ENCODE data around the gene BMP10. TPM values are rescaled to one million over a fixed set of nuclear protein-coding genes. Genes with fewer than 3 reads are reported as not detected.
A peak's percentile ranks its signal among the peaks of the same experiment; 100 is the strongest.

The BMP10 gene
- total RNA-seq, 2 experiments from 2014 or later, result not detected

GRCh38 chr2:68835621-68836020 is 35.6 kb downstream of the BMP10 start:
- DNase-seq (ENCODE audit: low spot score), result peak; percentile 76
- TF ChIP-seq EZH2phosphoT487 (IDR thresholded peaks at IDR 0.05; ENCODE audit: borderline replicate concordance, low read depth, low read length) (no peak), CTCF (conservative IDR thresholded peaks at IDR 0.05; ENCODE audit: low read length) (no peak)
- no peak overlapping the region for H3K4me3 ChIP-seq (ENCODE audit: low read depth, low read length, poor library complexity, severe bottlenecking)
- intact Hi-C loops (cut with micrococcal nuclease; ENCODE audit: unreplicated experiment), result loop anchor here (2.0 to 5.0 kb wide), 3 partner anchors 59 to 373 kb away; no protein-coding TSS in a partner anchor
- no peaks in the 10 kb centered on the region for H3K79me2 ChIP-seq (ENCODE audit: insufficient read depth, low read depth, low read length)
- peak overlapping the region; percentile 27 for H3K27ac ChIP-seq (ENCODE audit: low read depth, low read length, poor library complexity, severe bottlenecking)
- no peaks in the 10 kb centered on the region for H3K36me3 ChIP-seq (ENCODE audit: insufficient read depth, low read length)
- no peaks in the 10 kb centered on the region for H4K20me1 ChIP-seq (ENCODE audit: insufficient read depth, low read length)
- ChIA-PET POLR2A (interaction anchor here (0.5 to 2.1 kb wide), 14 partner anchors 14 to 1404 kb away, joined by 3 to 6 read pairs (median 4); no protein-coding TSS in a partner anchor), CTCF (ENCODE audit: unreplicated experiment) (interaction anchor here (0.7 to 1.6 kb wide), 3 partner anchors 38 to 144 kb away, joined by 3 to 5 read pairs (median 5); no protein-coding TSS in a partner anchor)
- peak overlapping the region; percentile 69; the same call in 1 of the 2 replicates for H2AFZ ChIP-seq (ENCODE audit: low read length)
- no TSS peak for BruUV-seq (replicated peaks)
- H3K4me2 ChIP-seq (ENCODE audit: low read length), result peak overlapping the region; percentile 27
- H3K9me3 ChIP-seq (ENCODE audit: low read length), result peaks cover 14% of the 10 kb centered on the region
- H3K9me2 ChIP-seq (ENCODE audit: insufficient read depth, low read length), result no peaks in the 10 kb centered on the region
- H3K4me1 ChIP-seq (ENCODE audit: insufficient read depth, low read length, poor library complexity, severe bottlenecking), result peaks cover 61% of the 10 kb centered on the region

- no peak for TF ChIP-seq EZH2phosphoT487 (IDR thresholded peaks at IDR 0.05; ENCODE audit: borderline replicate concordance, low read depth, low read length)
- no peak for TF ChIP-seq CTCF (conservative IDR thresholded peaks at IDR 0.05; ENCODE audit: low read length)
- Histone ChIP-seq H3K36me3 (ENCODE audit: insufficient read depth, low read length) (no peaks in the 10 kb centered on the region), H3K4me2 (ENCODE audit: low read length) (peak overlapping the region; percentile 27; the same call in 1 of the 2 replicates), H3K9me2 (ENCODE audit: insufficient read depth, low read length) (no peaks in the 10 kb centered on the region), H3K79me2 (ENCODE audit: insufficient read depth, low read depth, low read length) (no peaks in the 10 kb centered on the region), H4K20me1 (ENCODE audit: insufficient read depth, low read length) (no peaks in the 10 kb centered on the region), H3K4me3 (ENCODE audit: low read depth, low read length, poor library complexity, severe bottlenecking) (no peak overlapping the region), H2AFZ (ENCODE audit: low read length) (peak overlapping the region; percentile 69; the same call in 1 of the 2 replicates), H3K9me3 (ENCODE audit: low read length) (peaks cover 8% of the 10 kb centered on the region), H3K27ac (ENCODE audit: low read depth, low read length, poor library complexity, severe bottlenecking) (no peak overlapping the region), H3K4me1 (ENCODE audit: insufficient read depth, low read length, poor library complexity, severe bottlenecking) (peaks cover 62% of the 10 kb centered on the region)
- intact Hi-C loops (cut with micrococcal nuclease; ENCODE audit: unreplicated experiment), result loop anchor here (5.0 kb wide), 1 partner anchor 373 kb away; no protein-coding TSS in a partner anchor
- ChIA-PET CTCF (ENCODE audit: unreplicated experiment) (no interaction called here), POLR2A (interaction anchor here (0.5 to 2.1 kb wide), 6 partner anchors 14 to 93 kb away, joined by 3 to 5 read pairs (median 5); no protein-coding TSS in a partner anchor)
- no TSS peak for BruUV-seq (replicated peaks)
- DNase-seq (ENCODE audit: low spot score), result no peak
Observed at GRCh38 chr2:68834737-68835376, 36.3 kb downstream of the BMP10 start.

- no peaks in the 10 kb centered on the region for H3K79me2 ChIP-seq (ENCODE audit: insufficient read depth, low read depth, low read length)
- peaks cover 72% of the 10 kb centered on the region for H3K4me1 ChIP-seq (ENCODE audit: insufficient read depth, low read length, poor library complexity, severe bottlenecking)
- no peaks in the 10 kb centered on the region for H3K36me3 ChIP-seq (ENCODE audit: insufficient read depth, low read length)
- no peak for DNase-seq (ENCODE audit: low spot score)
- no peak for TF ChIP-seq EZH2phosphoT487 (IDR thresholded peaks at IDR 0.05; ENCODE audit: borderline replicate concordance, low read depth, low read length)
- no peak for TF ChIP-seq CTCF (conservative IDR thresholded peaks at IDR 0.05; ENCODE audit: low read length)
- H3K27ac ChIP-seq (ENCODE audit: low read depth, low read length, poor library complexity, severe bottlenecking), result no peak overlapping the region
- BruUV-seq (replicated peaks), result no TSS peak
- peak overlapping the region; percentile 47 for H3K4me2 ChIP-seq (ENCODE audit: low read length)
- intact Hi-C loops (cut with micrococcal nuclease; ENCODE audit: unreplicated experiment), result no loop called here
- H4K20me1 ChIP-seq (ENCODE audit: insufficient read depth, low read length), result no peaks in the 10 kb centered on the region
- ChIA-PET CTCF (ENCODE audit: unreplicated experiment) (no interaction called here), POLR2A (interaction anchor here (1.1 kb wide), 1 partner anchor 99 kb away, joined by 3 read pairs; no protein-coding TSS in a partner anchor)
- no peaks in the 10 kb centered on the region for H3K9me2 ChIP-seq (ENCODE audit: insufficient read depth, low read length)
- no peaks in the 10 kb centered on the region for H3K9me3 ChIP-seq (ENCODE audit: low read length)
- peak overlapping the region; percentile 90 for H2AFZ ChIP-seq (ENCODE audit: low read length)
- H3K4me3 ChIP-seq (ENCODE audit: low read depth, low read length, poor library complexity, severe bottlenecking), result no peak overlapping the region
Observed at GRCh38 chr2:68833162-68833561, 38.0 kb downstream of the BMP10 start.

Measured in OCI-LY7 (cell line).